ENCODE results near the gene TBL1XR1.

GRCh38 chr3:177051411-177051810 is 145.9 kb downstream of the TBL1XR1 start:
- TF ChIP-seq GFI1 (CRISPR knock-in tag; IDR thresholded peaks at IDR 0.05; ENCODE audit: borderline replicate concordance) (no peak), ATRX (CRISPR knock-in tag; IDR thresholded peaks at IDR 0.05; ENCODE audit: borderline replicate concordance) (no peak), JUND (CRISPR knock-in tag; IDR thresholded peaks at IDR 0.05) (no peak)
